Measurements from ENCODE around the gene SLC16A4.

GRCh38 chr1:110409316-110409715, 18.5 kb upstream of the SLC16A4 start:
- no peak for TF ChIP-seq POLR2A (IDR thresholded peaks at IDR 0.05)
- TF ChIP-seq CTCF (IDR thresholded peaks at IDR 0.05) = no peak
- no peak for TF ChIP-seq POLR2AphosphoS5 (IDR thresholded peaks at IDR 0.05)
- no peak for TF ChIP-seq EP300 (IDR thresholded peaks at IDR 0.05)

Data from stomach (tissue), 4 donors.